Astrocyte (in vitro differentiated cells and primary cell): Measurements from ENCODE around the gene RASL10B.

Experiments used
- EZH2 ChIP-seq: IDR thresholded peaks from 2 replicates; pipeline ENCODE4 v1.6.1; 2012; ENCODE audit warnings: mild to moderate bottlenecking, low read length, inconsistent platforms; ENCODE audit not compliant: insufficient read depth
- TF ChIP-seq, protein P1 (sequence below): IDR thresholded peaks from 2 replicates; pipeline ENCODE4 v1.5.1; 2011; ENCODE audit warnings: low read depth, mild to moderate bottlenecking, inconsistent platforms, low read length, moderate library complexity; ENCODE audit not compliant: insufficient read depth

DNA sequence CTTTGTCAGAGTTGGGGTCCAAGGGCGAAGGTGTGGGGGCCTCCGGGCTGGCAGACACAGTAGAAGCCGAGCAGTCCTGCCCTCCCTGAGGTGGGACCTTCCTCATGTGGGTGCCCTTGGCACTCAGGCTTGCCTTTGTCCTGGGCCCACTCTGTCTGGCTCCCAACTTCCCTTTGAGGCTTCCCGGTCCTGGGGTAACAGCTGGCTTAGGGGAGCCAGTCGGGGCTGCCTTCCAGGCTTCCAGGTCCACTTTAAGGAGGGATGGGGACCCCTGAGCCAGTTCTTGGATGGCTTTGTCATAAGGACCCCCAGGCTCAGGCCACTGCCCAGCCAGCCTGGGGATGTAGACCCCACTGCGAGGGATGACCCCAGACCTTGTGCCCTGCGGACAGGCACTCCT, 13.8 kb downstream of the RASL10B start:
- TF ChIP-seq, protein P1, sequence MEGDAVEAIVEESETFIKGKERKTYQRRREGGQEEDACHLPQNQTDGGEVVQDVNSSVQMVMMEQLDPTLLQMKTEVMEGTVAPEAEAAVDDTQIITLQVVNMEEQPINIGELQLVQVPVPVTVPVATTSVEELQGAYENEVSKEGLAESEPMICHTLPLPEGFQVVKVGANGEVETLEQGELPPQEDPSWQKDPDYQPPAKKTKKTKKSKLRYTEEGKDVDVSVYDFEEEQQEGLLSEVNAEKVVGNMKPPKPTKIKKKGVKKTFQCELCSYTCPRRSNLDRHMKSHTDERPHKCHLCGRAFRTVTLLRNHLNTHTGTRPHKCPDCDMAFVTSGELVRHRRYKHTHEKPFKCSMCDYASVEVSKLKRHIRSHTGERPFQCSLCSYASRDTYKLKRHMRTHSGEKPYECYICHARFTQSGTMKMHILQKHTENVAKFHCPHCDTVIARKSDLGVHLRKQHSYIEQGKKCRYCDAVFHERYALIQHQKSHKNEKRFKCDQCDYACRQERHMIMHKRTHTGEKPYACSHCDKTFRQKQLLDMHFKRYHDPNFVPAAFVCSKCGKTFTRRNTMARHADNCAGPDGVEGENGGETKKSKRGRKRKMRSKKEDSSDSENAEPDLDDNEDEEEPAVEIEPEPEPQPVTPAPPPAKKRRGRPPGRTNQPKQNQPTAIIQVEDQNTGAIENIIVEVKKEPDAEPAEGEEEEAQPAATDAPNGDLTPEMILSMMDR: no peak
- no peak for TF ChIP-seq EZH2
